Measurements from ENCODE around the gene AEN. TPM values are rescaled to one million over a fixed set of nuclear protein-coding genes. Genes with fewer than 3 reads are reported as not detected.

The AEN gene
- total RNA-seq, 1 donor from 2014 or later: 90.6 TPM

DNA sequence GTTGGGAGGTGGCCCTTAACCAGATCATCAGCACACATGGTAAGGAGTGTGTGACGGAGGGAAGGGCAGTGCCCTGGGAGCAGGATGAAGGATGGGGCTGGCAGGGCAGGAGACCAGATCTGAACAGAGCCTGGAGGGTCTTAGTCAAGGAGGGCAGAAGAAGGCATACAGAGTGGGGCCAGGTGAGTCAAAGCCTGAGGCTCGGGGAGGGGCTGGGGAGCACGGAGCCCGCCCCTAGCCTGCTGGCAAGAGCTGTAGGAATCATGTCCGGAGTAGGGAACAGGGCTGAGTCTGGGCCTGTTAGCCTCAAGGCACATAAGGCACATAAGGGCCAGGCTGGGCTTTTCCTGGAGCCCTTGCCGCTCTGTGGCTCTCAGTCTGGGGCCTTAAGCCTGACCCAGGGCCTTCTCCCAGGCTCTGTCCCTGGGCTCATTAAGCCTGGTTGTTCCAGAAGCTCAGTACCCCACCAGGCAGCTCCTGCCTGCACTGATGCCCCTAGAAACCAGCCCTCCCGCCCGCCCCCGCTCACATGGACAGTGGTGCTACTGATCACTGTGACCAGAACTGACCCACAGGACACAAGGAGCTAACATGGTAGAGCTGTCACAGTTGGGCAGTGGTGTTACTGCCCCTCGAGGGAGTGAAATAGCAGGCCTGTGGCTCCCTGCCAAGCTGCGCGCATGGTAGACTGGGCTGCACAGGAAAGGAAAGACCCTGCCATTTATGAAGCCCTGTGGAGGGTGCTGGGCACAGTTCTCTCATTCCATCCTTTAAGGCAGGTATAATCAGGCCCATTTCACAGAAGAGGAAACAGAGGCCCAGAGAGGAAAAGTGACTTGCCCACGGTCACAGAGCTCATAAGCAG, 32.3 kb downstream of the AEN start:
- Mint-ChIP-seq H3K36me3 (ENCODE audit: low read depth, unreplicated experiment) (no peaks in the 10 kb centered on the region), H3K9me3 (ENCODE audit: unreplicated experiment) (no peaks in the 10 kb centered on the region), H3K4me3 (ENCODE audit: unreplicated experiment) (no peak overlapping the region), H3K4me1 (ENCODE audit: low read depth, unreplicated experiment) (peaks cover 22% of the 10 kb centered on the region), H3K27me3 (ENCODE audit: low read depth, unreplicated experiment) (peaks cover 17% of the 10 kb centered on the region), H3K27ac (ENCODE audit: unreplicated experiment) (no peak overlapping the region)
- no peaks in the 10 kb centered on the region for H3K27me3 ChIP-seq (ENCODE audit: insufficient read depth, low read length)
- H2AFZ ChIP-seq (ENCODE audit: low read depth, low read length): no peak overlapping the region
- no peak for DNase-seq (ENCODE audit: low read depth)
- no peak overlapping the region for H3K4me2 ChIP-seq (ENCODE audit: low read length)
- H3K9ac ChIP-seq (ENCODE audit: low read length): no peak overlapping the region
- H3K36me3 ChIP-seq (ENCODE audit: insufficient read depth, low read length): no peaks in the 10 kb centered on the region
- no peak overlapping the region for H3K4me3 ChIP-seq (ENCODE audit: insufficient read depth, low read depth, low read length)
- FAIRE-seq: no peak
- H3K9me3 ChIP-seq (ENCODE audit: insufficient read depth, low read depth, low read length): no peaks in the 10 kb centered on the region
- H3K79me2 ChIP-seq (ENCODE audit: insufficient read depth, low read length): no peaks in the 10 kb centered on the region
- peaks cover 19% of the 10 kb centered on the region for H3K4me1 ChIP-seq (ENCODE audit: insufficient read depth, low read length)
- H4K20me1 ChIP-seq (ENCODE audit: insufficient read depth, low read length): no peaks in the 10 kb centered on the region
- H3K27ac ChIP-seq (ENCODE audit: low read depth, low read length): no peak overlapping the region
- TF ChIP-seq EZH2 (IDR thresholded peaks at IDR 0.05; ENCODE audit: insufficient read depth, low read length): no peak
- no peak for TF ChIP-seq CTCF (IDR thresholded peaks at IDR 0.05; ENCODE audit: insufficient read depth, low read depth, low read length)

DNA sequence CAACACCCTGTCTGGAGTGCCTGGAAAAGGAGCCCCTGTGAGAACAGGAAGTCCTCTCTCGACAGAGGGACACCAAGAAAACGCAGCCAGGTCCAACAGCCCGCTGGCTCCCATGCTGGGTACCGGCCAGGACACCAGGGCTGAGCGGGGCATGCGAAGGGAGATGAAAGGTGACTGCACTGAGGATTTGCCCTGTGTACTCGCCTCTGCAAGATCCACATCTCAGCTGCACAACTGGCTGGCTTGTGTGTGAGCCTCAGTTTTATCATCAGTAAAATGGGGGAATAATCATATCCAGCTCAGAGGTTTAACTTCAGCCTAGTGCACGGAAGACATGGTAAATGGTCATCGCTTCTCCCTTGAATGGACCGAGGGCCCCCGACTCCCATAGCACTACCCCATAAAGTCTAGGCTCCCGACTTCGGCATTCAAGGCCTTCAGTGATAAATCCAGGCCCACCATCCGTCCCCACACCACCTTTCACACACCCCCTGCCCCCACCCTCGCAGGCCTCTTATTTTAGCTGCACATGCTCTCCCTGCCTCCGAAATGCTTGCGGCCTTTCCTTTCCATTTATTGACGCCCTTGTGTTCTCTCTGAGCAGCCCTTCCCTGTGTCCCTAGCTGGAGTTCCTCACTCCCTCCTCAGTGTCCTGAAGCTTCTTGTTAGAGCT, 33.4 kb downstream of the AEN start:
- FAIRE-seq: no peak

More for the DNA sequence above, 33.4 kb downstream of the AEN start:
- no peak for DNase-seq (ENCODE audit: low read depth)
- Histone ChIP-seq H3K4me3 (ENCODE audit: insufficient read depth, low read depth, low read length) (no peak overlapping the region), H3K79me2 (ENCODE audit: insufficient read depth, low read length) (no peaks in the 10 kb centered on the region), H3K36me3 (ENCODE audit: insufficient read depth, low read length) (no peaks in the 10 kb centered on the region), H2AFZ (ENCODE audit: low read depth, low read length) (no peak overlapping the region), H3K9ac (ENCODE audit: low read length) (no peak overlapping the region), H3K4me2 (ENCODE audit: low read length) (no peak overlapping the region), H4K20me1 (ENCODE audit: insufficient read depth, low read length) (no peaks in the 10 kb centered on the region), H3K9me3 (ENCODE audit: insufficient read depth, low read depth, low read length) (no peaks in the 10 kb centered on the region), H3K4me1 (ENCODE audit: insufficient read depth, low read length) (peaks cover 13% of the 10 kb centered on the region), H3K27ac (ENCODE audit: low read depth, low read length) (no peak overlapping the region), H3K27me3 (ENCODE audit: insufficient read depth, low read length) (no peaks in the 10 kb centered on the region)
- Mint-ChIP-seq H3K9me3 (ENCODE audit: unreplicated experiment) (no peaks in the 10 kb centered on the region), H3K27me3 (ENCODE audit: low read depth, unreplicated experiment) (peaks cover 19% of the 10 kb centered on the region), H3K4me1 (ENCODE audit: low read depth, unreplicated experiment) (peaks cover 16% of the 10 kb centered on the region), H3K36me3 (ENCODE audit: low read depth, unreplicated experiment) (no peaks in the 10 kb centered on the region), H3K4me3 (ENCODE audit: unreplicated experiment) (no peak overlapping the region), H3K27ac (ENCODE audit: unreplicated experiment) (no peak overlapping the region)
- no peak for TF ChIP-seq EZH2 (IDR thresholded peaks at IDR 0.05; ENCODE audit: insufficient read depth, low read length)
- no peak for TF ChIP-seq CTCF (IDR thresholded peaks at IDR 0.05; ENCODE audit: insufficient read depth, low read depth, low read length)

Data from astrocyte (in vitro differentiated cells and primary cell).